Measurements from ENCODE around the gene TAF13.
A peak's percentile ranks its signal among the peaks of the same experiment; 100 is the strongest.
"Not testable (repeated sequence)": the region's sequence is repeated elsewhere in the genome, so short reads cannot be mapped to it uniquely, and the experiment has no call there.

TAF13 gene

GRCh38 chr1:109045595-109045994, 30.2 kb downstream of the TAF13 start:
- DNase-seq = no peak

- peak; percentile 92 to 95 for DNase-seq
Observed at GRCh38 chr1:109041621-109042468, 34.0 kb downstream of the TAF13 start, which contains the start of gene WDR47. TSS of gene WDR47 (minus strand) at chr1:109042102. CDS start at chr1:109023512, 18,590 bp downstream.

GRCh38 chr1:109040989-109041620, 34.7 kb downstream of the TAF13 start:
- DNase-seq = peak in 1 of 2 experiments; percentile 1

- DNase-seq = no peak
Observed at GRCh38 chr1:109040627-109040988, 35.2 kb downstream of the TAF13 start.

- DNase-seq = no peak
Observed at GRCh38 chr1:109034382-109034781, 41.4 kb downstream of the TAF13 start.

GRCh38 chr1:109029493-109029892, 46.3 kb downstream of the TAF13 start:
- DNase-seq = not testable (repeated sequence)

- no peak for DNase-seq
Observed at GRCh38 chr1:109027841-109028240, 48.0 kb downstream of the TAF13 start.

- no peak for DNase-seq
Observed at GRCh38 chr1:109025694-109026093, 50.1 kb downstream of the TAF13 start.

GRCh38 chr1:109024646-109025045, 51.2 kb downstream of the TAF13 start:
- no peak for DNase-seq

- DNase-seq = no peak
Observed at GRCh38 chr1:109020693-109021257, 55.0 kb downstream of the TAF13 start.

- DNase-seq = not testable (repeated sequence)
Observed at GRCh38 chr1:109017719-109018118, 58.1 kb downstream of the TAF13 start.

GRCh38 chr1:109017134-109017533, 58.7 kb downstream of the TAF13 start:
- no peak for DNase-seq
